AG09319 (cell line): ENCODE data around the gene PVALB.
"Not testable (repeated sequence)": the region's sequence is repeated elsewhere in the genome, so short reads cannot be mapped to it uniquely, and the experiment has no call there.

Experiments used
- DNase-seq: peaks from one replicate; pipeline ENCODE4 v3.0.0-alpha.2; 2010; ENCODE audit warnings: low read depth; ENCODE audit errors: extremely low read depth
- TF ChIP-seq, protein P1 (sequence below): IDR thresholded peaks from 2 replicates; pipeline ENCODE4 v1.5.1; 2011; ENCODE audit warnings: low read depth, mild to moderate bottlenecking, inconsistent platforms, low read length, moderate library complexity

PVALB gene

DNA sequence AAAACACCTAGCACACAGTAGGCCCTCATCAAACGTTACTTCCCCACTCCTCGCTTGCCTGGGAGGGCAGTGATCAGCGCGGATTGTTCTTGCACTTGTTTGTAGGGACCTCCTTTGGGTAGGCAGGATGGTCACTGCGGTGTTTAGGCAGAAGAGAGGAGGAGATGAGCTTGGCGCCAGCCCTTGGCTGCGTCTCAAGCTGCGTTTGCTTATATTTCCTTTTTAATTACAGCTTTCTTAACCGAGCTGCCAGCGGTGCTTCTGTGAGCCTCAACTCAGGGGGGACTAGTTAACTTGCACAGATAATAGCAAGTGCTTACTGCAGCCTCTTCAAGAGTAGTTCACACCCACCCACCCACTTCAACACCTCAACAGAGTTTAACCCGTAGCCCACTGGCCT lies 56.0 kb downstream of the PVALB start:
- DNase-seq, result no peak
- TF ChIP-seq, protein P1, sequence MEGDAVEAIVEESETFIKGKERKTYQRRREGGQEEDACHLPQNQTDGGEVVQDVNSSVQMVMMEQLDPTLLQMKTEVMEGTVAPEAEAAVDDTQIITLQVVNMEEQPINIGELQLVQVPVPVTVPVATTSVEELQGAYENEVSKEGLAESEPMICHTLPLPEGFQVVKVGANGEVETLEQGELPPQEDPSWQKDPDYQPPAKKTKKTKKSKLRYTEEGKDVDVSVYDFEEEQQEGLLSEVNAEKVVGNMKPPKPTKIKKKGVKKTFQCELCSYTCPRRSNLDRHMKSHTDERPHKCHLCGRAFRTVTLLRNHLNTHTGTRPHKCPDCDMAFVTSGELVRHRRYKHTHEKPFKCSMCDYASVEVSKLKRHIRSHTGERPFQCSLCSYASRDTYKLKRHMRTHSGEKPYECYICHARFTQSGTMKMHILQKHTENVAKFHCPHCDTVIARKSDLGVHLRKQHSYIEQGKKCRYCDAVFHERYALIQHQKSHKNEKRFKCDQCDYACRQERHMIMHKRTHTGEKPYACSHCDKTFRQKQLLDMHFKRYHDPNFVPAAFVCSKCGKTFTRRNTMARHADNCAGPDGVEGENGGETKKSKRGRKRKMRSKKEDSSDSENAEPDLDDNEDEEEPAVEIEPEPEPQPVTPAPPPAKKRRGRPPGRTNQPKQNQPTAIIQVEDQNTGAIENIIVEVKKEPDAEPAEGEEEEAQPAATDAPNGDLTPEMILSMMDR, result no peak

DNA sequence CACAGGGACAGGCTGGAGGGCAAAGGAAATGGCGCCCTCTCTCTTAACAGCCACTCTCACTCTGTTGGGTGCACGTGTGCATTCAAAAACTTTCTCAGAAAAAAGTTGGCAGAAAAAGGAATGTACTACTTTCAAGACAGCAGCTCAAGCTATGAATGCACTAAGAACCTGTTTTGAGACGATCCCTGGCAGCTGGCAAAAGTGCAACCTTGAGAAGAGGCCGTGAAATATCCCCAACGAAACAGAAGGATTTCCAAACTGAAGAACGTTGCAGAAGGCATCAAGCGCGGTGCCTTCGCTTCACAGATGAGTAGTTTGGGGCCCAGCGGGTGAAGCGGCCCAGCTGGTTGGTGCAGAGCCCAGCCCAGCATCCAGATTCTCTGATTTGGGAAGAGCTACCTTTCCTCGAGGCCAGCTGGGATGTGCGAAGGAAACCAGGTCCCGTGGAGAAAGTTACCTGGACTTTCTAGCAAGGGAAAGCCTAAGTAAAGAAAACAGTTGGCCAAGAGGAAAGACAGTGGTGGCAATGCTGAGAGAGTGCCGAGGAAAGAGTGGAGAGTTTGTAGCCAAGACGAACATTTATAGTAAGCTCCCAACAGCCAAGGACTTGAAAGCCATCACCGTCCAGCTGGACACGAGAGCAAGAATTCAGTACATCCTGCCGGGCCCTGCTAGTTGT lies 57.2 kb downstream of the PVALB start:
- DNase-seq, result no peak
- TF ChIP-seq, protein P1, result no peak

DNA sequence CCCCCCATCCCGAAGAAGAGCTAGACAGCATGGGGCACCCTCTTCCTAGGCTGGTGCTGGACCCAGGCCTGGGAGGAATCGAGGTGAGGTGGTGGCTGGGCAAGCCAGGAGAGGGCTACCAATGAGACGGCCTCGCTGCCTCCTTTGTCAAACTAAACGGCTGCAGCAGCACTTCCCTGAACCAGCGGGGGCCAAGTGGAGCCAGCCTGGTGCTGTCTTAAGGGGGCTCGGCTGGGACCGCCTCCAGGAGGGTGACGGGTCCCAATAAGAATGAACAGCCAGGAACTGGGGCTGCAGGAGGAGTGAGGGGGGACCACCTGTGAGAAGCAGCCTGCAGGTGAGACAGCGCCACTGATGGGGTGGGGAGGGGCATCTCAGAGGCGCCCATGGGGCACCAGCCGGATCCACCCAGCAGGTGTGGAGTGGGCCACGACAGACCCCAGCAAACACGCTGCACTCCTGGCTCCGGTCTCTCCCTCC lies 58.0 kb downstream of the PVALB start:
- TF ChIP-seq, protein P1, result no peak
- no peak for DNase-seq

DNA sequence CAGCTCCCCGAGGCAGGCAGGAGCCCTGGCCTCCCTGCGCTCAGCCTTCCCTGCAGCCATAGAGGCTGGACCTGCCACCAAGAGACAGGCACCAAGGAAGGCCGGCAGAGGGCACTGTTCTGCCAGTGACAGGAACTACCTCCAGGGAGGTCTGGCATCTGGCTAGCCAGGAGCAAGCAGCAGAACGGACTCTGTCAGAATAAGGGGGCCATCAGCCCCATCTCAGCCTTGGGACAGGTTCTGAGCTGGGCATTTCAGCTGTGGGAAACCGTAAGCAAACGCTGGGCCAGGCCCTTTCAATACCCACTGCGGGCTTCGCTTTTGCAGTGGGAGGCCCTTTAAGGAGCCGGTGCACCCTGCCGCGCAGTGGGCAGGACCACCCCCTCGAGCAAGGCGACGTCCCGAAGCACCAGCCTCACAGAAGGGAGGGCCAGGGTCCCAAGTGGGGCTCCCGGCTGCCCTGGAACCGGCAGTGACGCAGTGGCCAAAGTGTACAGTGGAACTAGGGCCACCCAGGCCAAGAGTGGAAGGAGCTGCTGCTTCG lies 59.1 kb downstream of the PVALB start:
- TF ChIP-seq, protein P1, result peak; percentile 79
- peak; percentile 27 for DNase-seq

DNA sequence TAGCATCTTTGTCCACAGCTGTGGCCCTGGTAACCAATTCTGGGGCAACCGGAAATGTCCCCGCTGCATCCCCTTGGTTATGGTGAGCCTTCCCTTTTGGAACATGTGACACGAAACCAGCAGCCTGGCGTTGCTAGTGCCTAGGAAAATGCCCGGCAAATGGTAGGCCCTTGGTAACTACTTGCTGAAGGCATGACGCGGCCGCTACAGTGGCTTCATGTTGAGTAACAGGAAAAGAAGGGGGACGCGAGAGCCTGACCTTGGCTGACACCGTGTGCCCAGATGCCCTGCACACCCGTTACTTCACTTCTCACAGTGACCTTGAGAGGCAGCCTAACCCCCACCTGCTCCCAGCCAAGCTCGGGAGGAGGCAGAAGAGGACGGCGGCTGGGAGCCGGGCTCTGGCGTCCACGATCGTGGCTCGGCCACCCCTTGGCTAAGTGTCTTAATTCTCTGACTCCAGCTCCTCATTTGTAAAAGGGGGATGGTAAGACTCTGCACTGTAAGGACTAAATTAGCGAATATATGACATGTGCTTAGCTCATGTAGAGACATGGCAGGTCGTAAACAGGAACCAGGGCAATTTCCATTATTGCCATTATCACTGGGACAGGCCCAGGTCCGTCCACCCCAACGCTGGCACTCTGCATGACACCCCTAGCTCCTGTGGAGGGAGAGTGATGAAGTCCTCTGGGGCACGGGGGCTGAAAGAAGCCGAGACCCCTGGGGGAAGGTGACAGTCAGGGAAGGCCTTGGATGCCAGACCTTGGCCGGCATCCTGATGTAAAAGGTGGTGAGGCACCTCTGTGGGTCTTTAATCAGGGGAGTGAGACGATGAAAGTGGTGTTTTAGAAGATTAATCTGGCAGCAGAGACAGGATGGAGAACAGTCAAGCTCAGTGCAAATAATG lies 59.8 kb downstream of the PVALB start:
- no peak for DNase-seq
- TF ChIP-seq, protein P1, result no peak

DNA sequence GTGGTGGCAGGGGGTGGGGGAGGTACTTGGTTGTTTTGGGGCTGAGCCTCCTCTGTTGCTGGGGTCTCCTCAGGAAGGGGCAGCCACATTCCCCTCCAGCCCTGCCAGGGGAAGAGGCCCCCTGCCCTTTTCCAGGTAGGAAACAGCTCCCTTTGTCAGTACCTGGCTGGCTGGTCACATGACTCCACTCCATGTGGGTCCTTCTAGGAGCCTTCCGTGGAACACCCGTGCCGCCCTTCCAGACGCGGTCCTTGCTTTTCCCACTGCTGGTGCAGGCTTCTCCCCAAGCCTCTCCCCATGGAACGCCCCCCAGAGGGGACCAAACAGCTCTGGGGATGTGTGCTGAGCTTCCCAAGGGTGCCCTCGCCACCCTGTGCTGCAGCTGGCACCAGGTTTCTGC lies 60.8 kb downstream of the PVALB start:
- TF ChIP-seq, protein P1, result no peak
- DNase-seq, result no peak

DNA sequence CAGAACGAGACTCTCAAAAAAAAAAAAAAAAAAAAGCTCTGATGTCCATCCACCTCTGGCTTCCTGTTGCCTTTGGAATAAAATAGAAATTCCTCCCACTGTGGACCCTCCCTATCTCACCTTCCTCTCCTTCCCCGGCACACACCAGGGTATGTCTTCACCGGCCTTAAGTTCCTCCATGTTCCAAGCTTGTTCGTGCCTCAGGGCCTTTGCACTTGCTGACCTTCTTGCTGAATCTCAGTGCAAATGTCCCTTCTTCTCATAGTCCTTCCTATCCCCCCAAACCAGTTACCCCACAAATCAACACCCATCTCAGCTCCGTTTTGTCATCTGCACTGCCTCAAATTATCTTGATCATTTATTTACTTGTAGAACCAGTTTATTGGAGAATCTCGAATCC lies 61.5 kb downstream of the PVALB start:
- DNase-seq, result no peak
- TF ChIP-seq, protein P1, result no peak

DNA sequence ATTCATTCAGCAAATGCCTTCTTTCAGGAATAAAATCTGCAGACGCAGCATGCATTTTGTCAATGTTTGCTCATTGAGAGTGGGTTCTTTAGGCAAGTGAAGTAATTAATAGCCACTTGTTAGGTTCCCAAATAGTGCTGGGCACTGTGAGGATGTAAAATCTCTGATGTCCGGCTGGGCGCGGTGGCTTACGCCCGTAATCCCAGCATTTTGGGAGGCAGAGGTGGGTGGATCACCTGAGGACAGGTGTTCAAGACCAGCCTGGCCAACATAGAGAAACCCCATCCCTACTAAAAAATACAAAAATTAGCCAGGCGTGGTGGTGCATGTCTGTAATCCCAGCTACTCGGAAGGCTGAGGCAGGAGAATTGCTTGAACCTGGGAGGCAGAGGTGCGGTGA lies 62.0 kb downstream of the PVALB start:
- DNase-seq, result not testable (repeated sequence)
